ENCODE measurements around the gene GNGT2.

DNA sequence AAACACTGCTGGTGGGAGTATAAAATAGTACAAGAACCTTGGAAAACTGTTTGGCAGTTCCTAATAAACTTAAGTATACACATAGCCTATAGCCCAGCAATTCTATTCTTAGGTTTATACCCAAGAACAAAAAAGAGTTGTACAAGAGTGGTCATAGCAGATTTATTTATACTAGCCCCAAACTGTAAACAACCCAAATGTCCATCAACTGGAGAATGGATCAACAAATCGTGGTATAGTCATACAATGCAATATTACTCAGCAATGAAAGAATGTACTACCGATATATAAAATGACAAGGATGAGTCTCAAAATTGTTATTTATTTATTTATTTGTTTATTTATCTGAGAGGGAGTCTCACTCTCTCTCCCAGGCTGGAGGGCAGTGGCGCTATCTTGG is 23.1 kb downstream of the GNGT2 start:
- TF ChIP-seq POLR2A (IDR thresholded peaks at IDR 0.05) (no peak), POLR2AphosphoS5 (IDR thresholded peaks at IDR 0.05) (no peak)
- TF ChIP-seq, protein P1, sequence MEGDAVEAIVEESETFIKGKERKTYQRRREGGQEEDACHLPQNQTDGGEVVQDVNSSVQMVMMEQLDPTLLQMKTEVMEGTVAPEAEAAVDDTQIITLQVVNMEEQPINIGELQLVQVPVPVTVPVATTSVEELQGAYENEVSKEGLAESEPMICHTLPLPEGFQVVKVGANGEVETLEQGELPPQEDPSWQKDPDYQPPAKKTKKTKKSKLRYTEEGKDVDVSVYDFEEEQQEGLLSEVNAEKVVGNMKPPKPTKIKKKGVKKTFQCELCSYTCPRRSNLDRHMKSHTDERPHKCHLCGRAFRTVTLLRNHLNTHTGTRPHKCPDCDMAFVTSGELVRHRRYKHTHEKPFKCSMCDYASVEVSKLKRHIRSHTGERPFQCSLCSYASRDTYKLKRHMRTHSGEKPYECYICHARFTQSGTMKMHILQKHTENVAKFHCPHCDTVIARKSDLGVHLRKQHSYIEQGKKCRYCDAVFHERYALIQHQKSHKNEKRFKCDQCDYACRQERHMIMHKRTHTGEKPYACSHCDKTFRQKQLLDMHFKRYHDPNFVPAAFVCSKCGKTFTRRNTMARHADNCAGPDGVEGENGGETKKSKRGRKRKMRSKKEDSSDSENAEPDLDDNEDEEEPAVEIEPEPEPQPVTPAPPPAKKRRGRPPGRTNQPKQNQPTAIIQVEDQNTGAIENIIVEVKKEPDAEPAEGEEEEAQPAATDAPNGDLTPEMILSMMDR (IDR thresholded peaks at IDR 0.05), result no peak

Data from transverse colon (tissue), 4 donors.